Measurements from ENCODE around the gene AKAP8. TPM values are rescaled to one million over a fixed set of nuclear protein-coding genes. Genes with fewer than 3 reads are reported as not detected.

AKAP8 gene
- total and polyA plus RNA-seq, 9 of the 15 experiments (the other 6 are each of a cell fraction or from before 2014, with no cell fraction given) = 3.4 to 56.5 (median 15.0) TPM

DNA sequence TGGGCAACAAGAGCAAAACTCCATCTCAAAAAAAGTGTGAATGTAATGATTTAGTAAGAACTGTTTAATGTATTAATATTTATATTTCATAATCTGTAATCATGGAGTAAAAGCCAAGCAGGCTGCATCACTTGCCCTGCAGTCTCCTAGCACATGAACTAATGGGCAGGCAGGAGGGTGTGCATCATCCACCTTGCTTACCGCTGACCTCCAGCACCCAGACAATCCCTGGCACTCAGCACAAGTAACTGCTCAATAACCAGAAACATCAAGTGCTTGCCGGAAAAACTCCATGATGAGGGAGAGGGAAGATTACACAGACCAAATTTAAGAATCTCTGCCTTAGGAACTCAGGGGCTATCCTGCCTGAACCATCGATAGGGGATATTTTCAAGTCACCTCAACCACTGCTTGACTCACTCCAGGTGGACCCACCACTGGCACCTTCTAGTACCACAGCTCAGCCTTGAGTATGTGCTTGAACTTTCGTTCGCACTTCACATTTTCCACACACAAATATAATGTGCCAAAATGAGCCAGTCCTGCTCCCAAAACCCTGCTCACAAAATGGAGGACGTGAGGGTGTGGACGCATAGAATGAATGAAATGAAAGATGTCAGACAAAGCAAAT, 65.8 kb downstream of the AKAP8 start:
- no peaks in the 10 kb centered on the region; the same call in 1 of the 2 replicates for H3K9me3 ChIP-seq (replicated peaks; ENCODE audit: control insufficient read depth, insufficient read depth, low read depth, low read length)
- H4K20me1 ChIP-seq (replicated peaks; ENCODE audit: control insufficient read depth, insufficient read depth, low read length) = peaks cover 66% of the 10 kb centered on the region
- no peak overlapping the region for H3K4me3 ChIP-seq
- ChIA-PET POLR2A (interaction anchor here (0.5 to 1.7 kb wide), 2 partner anchors 8 to 16 kb away, joined by 3 to 5 read pairs; no protein-coding TSS in a partner anchor), CTCF (ENCODE audit: low intra/inter-chr PET ratio) (no interaction called here)
- H3K4me1 ChIP-seq (replicated peaks in 1 of 2; ENCODE audit: control insufficient read depth in 2 of 2, insufficient read depth in 2 of 2, low read length in 2 of 2) = peaks cover 0 to 6% of the 10 kb centered on the region in 2 experiments; a peak in 4 of 5 replicates
- DNase-seq (ENCODE audit: extremely low read depth in 1 of 4, low spot score in 3 of 4) = no peak
- peaks cover 98% of the 10 kb centered on the region for H3K79me2 ChIP-seq (ENCODE audit: control insufficient read depth, insufficient read depth, low read length)
- H2AFZ ChIP-seq (ENCODE audit: low read depth, low read length) = no peak overlapping the region
- 80% methylated on average over 7 of the region's 7 CpGs for WGBS (ENCODE audit: insufficient coverage, low coverage, missing lambda C conversion rate)
- in situ Hi-C loops (cut with MboI) (no loop called here), intact Hi-C loops (cut with micrococcal nuclease) (no loop called here)
- no peak for ATAC-seq
- BruUV-seq (replicated peaks) = no TSS peak
- no peak overlapping the region for H3K4me2 ChIP-seq (ENCODE audit: insufficient read depth, low read length)
- H3K27ac ChIP-seq (ENCODE audit: extremely low read depth, low read depth, low read length) = no peak overlapping the region
- FAIRE-seq = no peak
- H3K9me1 ChIP-seq (ENCODE audit: control insufficient read depth, insufficient read depth, low read length) = peaks cover 3% of the 10 kb centered on the region
- H3K9ac ChIP-seq (ENCODE audit: insufficient read depth in 1 of 2, low read depth in 2 of 2, low read length in 2 of 2) = no peak overlapping the region
- TF ChIP-seq ZNF586 (CRISPR knock-in tag; conservative IDR thresholded peaks at IDR 0.05) (no peak), MAFF (IDR thresholded peaks at IDR 0.05; ENCODE audit: low read length) (no peak), CHCHD3 (CRISPR knock-in tag; IDR thresholded peaks at IDR 0.05) (no peak), ZEB2 (IDR thresholded peaks at IDR 0.05) (no peak), ZNF133 (CRISPR knock-in tag; IDR thresholded peaks at IDR 0.05) (no peak), PTBP1 (IDR thresholded peaks at IDR 0.05; ENCODE audit: low read depth, low read length) (no peak), MTA1 (IDR thresholded peaks at IDR 0.05; ENCODE audit: borderline replicate concordance) (no peak), TAF7 (tag; IDR thresholded peaks at IDR 0.05) (no peak), CCNT2 (IDR thresholded peaks at IDR 0.05; ENCODE audit: borderline replicate concordance, extremely low read depth, insufficient read length, low read depth, low read length) (no peak), POLR2B (IDR thresholded peaks at IDR 0.05; ENCODE audit: low read depth, partially characterized antibody) (no peak), NFATC3 (IDR thresholded peaks at IDR 0.05) (no peak), RBFOX2 (IDR thresholded peaks at IDR 0.05; ENCODE audit: low read depth, low read length) (no peak), SNIP1 (IDR thresholded peaks at IDR 0.05; ENCODE audit: low read depth) (no peak), HBP1 (CRISPR knock-in tag; IDR thresholded peaks at IDR 0.05) (no peak)
- TF ChIP-seq, protein P1, sequence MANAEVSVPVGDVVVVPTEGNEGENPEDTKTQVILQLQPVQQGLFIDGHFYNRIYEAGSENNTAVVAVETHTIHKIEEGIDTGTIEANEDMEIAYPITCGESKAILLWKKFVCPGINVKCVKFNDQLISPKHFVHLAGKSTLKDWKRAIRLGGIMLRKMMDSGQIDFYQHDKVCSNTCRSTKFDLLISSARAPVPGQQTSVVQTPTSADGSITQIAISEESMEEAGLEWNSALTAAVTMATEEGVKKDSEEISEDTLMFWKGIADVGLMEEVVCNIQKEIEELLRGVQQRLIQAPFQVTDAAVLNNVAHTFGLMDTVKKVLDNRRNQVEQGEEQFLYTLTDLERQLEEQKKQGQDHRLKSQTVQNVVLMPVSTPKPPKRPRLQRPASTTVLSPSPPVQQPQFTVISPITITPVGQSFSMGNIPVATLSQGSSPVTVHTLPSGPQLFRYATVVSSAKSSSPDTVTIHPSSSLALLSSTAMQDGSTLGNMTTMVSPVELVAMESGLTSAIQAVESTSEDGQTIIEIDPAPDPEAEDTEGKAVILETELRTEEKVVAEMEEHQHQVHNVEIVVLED (CRISPR knock-in tag; IDR thresholded peaks at IDR 0.05) = no peak
- peaks cover 25% of the 10 kb centered on the region for H3K36me3 ChIP-seq (ENCODE audit: control insufficient read depth, insufficient read depth, low read length)
- H3K27me3 ChIP-seq (ENCODE audit: control insufficient read depth in 2 of 2, insufficient read depth in 2 of 2, low read length in 2 of 2) = no peaks in the 10 kb centered on the region
